ENCODE data around the gene NRARP.

DNA sequence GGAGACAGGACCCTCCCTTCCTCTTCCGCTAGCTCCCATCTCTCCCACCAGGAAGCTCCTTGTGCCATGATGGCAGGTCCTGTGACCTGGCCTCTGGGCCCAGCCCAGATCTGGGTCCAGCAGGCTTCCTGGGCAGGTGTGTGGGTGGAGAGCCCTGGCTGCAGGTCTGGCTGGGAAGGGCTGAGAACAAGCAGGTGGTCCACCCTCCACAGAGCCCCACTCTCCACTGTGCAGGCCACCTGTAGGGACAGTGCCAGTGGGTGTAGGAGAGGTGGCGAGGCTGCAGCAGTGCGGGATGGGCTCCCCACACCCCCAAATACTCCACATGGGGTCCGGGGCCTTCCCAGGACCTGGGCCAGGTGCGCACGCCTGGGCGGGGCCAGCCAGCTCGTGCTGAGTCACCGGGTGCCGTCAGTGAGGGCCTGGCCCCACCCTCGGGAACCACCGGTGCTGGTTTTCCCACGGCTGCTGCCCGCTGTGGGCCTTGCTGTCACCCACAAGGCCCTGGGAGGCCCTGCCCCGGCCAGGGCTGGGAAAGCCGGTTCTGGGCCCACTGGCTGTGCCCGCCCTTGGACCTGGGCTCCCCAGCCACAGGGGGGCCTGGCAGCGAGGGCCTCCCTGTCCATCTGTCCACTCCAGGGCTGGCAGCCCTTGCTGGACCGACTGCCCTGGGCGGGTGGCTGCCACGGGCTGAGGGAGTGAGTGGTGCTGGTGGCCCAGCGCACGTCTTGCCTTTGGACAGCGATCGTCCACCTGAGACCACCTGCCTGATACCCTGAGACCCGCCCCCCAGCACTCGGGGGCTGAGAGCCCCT, 9.3 kb upstream of the NRARP start:
- TF ChIP-seq, protein P1, sequence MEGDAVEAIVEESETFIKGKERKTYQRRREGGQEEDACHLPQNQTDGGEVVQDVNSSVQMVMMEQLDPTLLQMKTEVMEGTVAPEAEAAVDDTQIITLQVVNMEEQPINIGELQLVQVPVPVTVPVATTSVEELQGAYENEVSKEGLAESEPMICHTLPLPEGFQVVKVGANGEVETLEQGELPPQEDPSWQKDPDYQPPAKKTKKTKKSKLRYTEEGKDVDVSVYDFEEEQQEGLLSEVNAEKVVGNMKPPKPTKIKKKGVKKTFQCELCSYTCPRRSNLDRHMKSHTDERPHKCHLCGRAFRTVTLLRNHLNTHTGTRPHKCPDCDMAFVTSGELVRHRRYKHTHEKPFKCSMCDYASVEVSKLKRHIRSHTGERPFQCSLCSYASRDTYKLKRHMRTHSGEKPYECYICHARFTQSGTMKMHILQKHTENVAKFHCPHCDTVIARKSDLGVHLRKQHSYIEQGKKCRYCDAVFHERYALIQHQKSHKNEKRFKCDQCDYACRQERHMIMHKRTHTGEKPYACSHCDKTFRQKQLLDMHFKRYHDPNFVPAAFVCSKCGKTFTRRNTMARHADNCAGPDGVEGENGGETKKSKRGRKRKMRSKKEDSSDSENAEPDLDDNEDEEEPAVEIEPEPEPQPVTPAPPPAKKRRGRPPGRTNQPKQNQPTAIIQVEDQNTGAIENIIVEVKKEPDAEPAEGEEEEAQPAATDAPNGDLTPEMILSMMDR (IDR thresholded peaks at IDR 0.05) = no peak
- TF ChIP-seq EZH2phosphoT487 (IDR thresholded peaks at IDR 0.05) = no peak

Measured in neural progenitor cell (in vitro differentiated cells).